Left forelimb (tissue), 1 donor: ENCODE results near the gene ST7.

Experiments used
- DNase-seq: peaks from one replicate; pipeline ENCODE4 v3.0.0-alpha.2; 2018; ENCODE audit warnings: low spot score

The ST7 gene

DNA sequence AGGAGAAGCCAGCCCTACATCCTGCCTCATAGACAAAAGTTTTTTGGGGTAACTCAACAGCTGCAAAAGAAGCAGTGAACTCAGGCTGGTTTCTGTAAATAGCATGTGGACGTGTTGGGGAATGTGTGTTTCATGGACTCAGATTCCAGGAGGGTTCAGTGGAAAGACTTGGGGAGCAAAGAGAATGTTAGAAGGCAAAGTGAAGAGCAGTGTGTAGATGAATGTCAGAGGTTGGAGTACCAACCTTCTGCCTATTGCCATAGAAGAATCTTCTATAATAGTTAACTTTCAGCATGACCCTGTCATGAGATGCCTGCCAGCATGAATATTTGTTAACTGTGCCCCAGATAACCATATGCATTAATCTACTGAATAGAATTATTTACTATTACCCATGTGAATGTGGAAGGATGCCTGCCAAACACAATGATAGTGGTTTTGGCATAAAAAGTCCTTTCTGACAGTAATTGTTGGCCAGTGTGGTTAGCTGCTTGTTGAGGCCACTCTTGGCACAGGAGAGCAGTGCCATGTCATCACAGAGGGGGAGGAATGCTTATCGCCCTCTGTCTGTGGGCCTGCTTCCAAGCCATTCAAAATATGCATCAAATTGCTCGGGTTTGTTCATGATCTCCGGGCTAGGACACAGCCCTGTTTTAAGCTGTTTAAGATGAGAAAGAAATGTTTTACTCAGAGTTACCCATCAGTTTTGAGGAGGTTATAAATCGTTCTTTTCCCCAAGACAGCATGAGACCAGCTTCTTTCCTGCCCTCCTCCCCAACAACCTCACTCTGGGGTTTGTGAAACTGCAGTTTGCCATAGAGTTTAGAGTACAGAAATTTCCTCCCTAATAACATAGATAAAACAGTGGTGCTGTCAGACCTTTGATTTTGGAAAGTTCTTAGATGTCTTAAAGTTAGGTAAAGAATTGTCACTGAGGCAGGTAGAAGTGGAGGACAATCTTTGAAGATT lies 204.2 kb downstream of the ST7 start:
- DNase-seq, result no peak

DNA sequence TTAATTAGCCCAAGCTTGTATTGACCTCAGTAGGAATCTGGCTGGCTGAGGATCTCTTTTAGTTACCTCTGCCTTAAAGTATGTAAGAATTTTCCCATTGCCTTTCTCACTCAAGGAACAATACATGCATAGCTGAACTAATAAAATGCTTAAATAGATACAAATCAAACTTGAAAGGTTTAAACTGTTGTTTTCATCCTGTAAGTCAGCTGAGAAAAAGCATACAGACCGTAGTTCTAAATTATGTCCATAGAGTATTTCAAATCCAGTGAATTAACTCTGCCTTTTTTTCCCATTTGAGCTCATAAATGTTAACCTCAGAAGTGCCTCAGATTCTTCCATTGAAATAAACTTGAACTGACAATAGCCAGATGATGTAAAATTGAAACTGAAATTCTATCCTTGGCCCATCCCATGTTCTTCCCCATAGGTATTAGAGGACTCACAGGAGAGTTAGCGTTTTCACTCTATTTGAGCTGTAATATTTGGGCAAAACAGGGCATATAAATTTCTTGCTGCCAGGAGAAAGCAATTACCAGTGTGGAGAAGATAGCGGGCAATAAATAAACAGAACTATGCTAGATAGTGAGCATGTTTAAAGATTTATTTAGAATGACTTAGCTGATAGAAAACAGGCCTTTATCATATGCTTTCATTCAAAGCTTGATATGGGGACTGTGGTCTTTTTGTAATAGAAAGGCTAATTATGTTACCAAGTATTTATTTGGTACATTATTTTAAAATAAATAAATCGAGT lies 205.8 kb downstream of the ST7 start:
- no peak for DNase-seq

DNA sequence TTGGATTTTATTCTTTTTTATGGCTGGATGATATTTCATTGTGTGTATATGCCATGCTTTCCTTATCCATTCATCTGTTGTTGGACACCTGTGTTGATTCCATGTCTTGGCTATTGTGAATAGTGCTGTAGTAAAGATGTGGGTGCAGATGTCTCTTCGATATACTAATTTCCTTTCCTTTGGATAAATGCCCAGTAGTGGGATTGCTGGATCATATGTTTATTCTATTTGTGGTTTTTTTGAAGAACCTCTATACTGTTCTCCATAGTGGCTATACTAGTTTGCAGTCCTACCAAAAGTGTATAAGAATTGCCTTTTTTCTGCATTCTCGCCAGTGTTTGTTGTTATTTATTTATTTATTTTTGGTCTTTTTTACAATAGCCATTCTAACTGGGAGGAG lies 209.8 kb downstream of the ST7 start:
- DNase-seq, result no peak

DNA sequence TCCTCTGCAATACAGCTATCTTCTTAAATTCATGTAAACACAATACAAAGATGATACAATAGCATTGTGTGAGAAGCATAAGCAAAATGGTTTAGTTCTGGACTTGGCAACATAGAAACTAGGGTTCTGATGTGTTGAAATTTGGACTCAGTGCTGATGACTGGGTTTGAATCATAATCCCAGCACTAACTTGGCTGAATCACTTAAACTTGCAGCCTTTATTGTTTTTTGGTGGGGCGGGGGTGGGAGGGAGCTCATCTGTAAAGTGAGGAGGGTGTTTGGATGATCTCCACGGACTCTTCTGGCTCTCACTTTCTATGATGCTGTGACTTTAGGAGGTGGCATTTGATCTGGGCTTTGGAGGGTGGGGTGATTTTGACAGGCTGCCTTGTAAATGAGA lies 211.3 kb downstream of the ST7 start:
- no peak for DNase-seq

DNA sequence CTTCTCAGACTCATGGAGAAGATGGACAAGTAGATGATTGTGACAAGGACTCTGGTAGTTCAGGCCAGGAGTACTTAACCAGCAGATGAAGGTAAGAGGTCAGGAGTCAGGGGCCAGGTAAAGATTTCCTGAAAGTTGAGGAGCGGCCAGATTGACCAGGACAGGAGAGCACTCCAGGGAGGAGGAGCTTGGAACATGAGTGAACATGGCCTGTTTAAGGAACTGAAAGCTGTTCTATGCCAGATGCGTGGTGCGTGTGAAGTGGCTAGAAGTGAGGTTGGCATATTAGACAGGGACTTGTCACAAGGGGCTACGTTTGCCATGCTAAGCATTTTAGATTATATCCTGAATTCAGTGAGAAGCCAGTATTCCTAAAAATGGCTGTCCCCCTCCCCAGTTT lies 212.4 kb downstream of the ST7 start:
- no peak for DNase-seq

DNA sequence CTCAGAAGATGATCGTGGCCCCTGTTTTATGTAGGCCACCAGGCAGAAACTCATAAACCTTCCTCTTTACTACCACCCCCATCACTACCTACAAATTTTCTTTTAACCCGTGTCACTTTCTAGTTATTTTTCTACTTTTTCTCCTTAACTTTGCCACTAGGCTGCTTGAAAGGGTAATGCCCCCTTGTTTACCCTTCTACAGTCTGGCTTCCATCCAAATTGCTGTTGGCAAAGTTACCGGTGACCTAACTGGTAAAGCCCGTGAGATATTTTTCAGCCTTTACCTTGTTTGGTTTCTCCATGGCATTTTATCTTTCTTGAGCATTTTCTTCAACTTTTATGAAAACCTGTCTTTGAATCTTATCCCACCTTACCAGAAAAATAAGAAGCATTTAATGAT lies 216.6 kb downstream of the ST7 start:
- no peak for DNase-seq

DNA sequence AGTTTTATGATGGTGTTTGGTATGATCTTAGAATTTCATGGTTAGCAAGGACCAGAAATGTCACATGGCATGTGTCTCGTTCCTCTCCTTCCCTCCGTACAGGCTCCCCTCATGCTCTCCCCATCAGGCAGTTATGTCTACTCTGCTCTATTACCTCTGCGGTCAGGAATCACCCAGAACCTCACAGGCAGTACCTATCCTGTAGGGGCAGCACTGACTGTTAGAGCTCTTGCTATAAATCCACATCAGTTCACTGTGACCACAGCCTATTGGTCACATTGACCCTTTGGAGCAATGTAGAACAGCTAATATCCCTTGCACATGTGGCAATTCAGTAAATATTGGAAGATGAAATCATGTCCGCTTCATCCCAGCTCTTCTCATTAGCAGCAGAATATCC lies 217.8 kb downstream of the ST7 start:
- no peak for DNase-seq

DNA sequence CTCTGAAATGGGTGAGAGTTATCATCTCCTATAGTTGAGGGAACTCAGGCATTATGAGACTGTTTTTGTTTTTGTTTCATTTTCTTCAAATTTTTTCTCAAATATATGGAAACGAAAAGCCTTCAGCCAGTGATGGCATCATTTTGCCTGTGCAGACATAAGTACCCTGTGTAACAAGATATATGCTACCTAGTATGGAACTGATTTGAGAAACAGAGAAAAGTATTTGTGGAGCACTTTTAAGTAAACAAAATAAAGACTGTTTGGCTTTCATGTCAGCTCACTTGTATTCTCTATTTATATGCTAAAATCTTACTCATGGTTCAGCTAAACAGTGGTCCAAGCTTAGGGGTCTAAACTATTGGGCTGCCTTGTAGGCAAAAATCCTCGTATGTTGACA lies 219.0 kb downstream of the ST7 start:
- no peak for DNase-seq

DNA sequence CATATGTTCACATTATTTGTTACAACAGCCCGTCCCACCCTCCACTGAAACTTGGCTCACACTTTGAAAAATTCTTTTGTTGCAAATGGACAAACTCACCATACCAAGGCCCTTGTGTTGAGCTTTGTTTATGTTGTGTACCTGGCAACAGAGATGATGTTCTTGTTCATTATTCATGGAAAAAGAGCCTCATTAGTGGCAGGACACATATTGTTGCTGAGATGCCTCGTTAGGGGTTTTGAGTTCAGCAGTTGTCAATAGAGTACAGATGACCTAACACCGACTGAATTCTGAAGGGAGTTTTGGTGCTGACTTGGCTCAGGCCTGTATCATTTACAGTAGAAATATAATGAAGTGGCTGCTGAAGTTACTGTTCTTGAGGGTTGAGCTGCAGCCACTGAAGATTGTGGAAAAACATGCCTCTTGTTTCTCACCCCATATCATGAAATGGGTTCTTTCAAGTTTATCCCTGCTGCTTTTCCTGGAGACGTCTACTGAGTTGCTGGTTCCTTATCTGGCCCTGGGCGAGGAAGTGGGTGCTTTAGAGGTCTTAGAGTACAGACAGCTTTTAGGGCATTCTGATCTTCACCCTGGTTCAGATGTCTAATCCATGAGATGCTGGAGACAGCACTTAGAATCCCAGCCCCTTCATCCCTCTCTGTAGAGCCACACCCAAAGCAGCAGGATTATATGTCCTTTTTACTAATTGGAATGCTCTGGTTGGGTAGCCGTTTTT lies 219.9 kb downstream of the ST7 start:
- no peak for DNase-seq

DNA sequence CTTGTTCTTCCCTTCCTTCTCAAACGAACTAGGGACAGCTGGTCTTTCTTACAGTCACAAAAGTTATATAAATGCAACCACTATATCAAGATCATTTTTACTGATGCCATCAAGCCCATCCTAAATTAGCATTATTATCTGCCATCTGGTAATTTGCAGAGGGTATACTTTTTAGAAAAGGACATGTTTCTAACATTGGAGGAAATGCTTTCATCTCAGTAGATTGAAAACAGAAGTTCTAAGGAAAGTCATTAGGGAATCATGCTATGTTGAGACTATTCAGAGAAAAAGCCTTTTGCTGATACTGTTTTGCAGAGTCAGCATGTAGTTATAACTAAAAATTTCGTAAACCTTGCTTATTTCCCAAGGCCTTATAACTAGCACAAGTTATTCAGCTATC lies 222.9 kb downstream of the ST7 start:
- no peak for DNase-seq

DNA sequence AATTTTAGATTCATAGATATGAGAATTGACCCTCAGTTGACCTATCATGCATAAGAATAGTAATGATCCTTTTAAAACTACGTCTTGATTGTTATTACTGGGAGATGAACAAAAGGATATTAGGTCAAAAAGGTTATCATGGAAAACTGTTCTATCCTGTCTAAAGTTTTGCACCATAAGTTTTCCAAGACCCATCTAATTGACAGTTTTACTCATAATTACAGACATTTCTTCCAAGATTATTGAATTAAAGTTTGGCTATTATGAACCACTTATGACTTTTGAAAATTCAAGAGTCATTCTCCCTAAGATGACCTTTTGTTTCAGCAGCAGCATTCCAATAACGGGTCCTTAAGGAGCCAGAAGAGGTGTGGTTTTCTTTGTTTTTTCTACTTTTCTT lies 225.3 kb downstream of the ST7 start:
- DNase-seq, result no peak

DNA sequence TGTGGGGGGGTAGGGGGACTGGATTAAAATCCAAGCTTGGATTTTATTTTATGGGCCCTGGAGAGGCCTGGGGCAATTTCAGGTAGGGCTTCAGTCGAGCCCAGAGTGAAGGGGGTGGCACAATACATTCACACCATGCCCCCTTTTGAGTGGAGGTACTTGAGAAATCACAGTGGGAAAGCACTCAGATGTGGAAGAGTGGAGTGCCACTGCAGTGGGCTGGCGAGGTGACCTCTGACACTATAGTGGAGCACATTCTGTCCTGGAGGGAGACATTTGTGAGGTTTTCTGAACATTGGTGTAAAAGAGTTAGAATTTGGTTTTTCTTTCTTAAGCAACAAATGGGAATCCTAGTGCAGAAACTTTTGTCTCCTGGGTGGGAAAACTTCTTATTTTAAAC lies 226.4 kb downstream of the ST7 start:
- no peak for DNase-seq

DNA sequence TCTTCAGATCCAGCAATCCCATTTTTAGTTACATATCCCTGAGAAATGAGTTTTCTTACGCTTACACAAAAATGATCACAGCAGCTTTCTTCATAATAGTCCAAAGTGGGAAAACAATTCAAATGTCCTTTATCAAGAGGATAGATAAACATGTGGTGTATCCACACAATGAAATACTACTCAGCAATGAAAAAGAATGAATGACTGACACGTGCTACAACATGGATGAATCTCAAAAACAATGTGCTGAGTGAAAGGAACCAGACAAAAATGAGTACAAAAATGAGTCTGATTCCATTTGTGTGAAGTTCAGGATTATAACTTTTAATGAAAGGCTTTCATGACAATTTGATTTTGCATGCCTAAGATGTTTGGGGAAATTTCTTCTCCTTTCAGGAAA lies 230.4 kb downstream of the ST7 start:
- no peak for DNase-seq

DNA sequence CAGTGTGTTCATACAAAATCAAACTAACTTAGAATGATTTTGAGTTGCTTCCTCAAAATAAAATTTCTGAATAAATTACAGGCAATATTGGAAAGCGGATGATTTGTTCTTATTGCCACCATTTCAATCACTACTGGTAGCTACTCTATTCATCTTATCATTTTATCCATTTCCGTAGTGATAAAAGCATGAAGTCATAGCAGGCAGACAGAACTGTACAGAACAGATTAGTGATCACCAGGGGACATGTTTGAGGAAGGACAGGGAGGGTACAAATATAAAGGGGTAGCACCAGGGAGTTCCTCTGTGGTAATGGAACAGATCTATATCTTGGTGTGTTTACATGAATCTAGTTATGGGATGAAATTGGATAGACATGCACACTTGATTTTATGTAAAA lies 231.1 kb downstream of the ST7 start:
- no peak for DNase-seq

DNA sequence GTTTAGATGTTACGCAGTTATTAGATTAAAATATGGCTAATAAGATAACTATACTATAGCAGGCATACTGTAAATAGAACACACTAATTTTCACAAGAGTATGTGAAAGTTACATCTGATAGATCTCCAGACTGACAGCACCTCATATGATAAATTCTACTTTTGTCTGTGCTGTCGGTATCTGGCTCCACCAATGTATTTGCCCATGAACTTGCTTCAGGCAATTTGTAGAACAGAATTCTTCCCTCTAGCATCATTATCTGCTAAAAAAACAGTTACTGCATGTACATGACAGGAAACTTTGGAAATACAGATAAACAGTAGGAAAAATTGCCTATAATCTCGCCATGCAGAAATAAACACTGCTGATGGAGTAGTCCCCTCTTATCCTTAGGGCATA lies 231.8 kb downstream of the ST7 start:
- DNase-seq, result no peak

DNA sequence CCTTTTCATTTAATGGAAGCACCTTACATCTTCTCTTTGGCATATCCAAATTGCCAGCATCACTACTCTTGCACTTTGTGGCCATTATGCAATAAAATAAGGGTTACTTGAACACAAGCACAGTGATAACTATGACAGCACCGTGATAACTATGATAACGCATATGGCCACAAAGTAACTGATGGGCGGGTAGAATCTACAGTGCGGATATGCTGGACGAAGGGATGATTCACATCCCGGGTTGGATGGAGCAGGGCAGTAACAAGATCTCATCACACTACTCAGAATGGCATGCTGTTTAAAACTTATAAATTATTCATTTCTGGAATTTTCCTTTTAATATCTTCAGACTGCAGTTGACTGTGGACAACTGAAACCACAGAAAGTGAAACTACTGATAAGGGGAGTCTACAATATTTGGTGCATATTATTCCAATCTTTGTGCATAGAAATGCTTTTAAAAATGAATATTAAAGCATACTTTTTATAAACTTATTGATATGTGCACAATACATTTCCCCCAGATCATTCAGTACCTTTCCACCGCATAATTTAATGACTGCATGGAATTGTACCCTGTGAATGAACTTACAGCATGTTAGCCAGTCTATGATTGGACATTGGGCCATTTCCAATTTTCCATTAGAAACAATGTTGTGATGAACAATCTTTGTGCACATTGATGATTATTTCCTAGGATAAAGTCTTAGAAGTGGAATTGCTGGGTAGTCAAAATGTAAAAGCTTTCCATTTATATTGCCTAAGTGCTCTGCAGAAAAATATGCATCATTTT lies 233.1 kb downstream of the ST7 start:
- no peak for DNase-seq

DNA sequence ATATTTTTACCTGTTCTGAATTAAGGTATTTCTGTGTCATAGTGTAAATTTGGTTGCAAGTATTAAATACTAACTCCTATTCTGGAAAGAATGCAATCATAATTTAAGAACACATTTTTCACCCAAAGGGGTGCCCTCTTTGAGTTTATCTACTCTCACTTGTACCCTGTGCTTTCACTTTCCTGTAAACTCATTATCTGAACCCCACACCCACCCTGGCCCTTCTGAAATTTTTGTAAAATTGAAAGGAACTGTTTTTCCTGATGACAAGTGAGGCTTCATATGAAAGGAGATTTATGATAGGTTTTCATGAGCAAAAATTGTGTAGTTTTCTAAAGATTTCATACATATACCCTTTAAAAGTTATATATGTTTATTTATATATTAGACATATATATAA lies 235.1 kb downstream of the ST7 start:
- DNase-seq, result no peak

DNA sequence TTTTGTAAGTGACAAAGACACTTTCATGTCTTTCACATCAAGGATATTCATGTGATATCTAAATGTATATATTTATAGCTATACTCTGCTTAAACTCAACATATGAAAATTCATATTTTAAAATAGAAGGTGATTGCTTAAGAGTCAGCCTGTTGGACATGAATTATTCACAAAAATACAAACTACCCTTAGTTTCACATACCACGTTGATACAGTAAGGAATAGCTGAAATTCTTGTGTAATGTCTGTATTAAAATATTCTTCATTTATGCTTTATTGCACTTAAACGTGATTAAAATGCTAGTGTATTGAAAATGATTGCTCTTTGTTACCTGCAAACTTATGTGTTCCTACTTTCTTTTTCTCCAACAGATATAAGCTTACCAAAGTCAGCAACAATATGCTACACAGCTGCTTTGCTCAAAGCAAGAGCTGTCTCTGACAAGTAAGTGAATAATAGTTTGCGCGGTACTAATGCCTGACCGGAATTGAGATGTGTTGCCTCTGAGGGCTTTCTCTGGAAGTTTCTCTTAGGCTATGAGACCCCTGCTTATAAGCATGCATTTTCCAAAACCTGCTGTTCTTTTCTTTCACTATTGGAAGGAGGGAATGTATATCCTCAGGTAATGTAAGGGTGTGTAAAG lies 235.8 kb downstream of the ST7 start:
- no peak for DNase-seq

DNA sequence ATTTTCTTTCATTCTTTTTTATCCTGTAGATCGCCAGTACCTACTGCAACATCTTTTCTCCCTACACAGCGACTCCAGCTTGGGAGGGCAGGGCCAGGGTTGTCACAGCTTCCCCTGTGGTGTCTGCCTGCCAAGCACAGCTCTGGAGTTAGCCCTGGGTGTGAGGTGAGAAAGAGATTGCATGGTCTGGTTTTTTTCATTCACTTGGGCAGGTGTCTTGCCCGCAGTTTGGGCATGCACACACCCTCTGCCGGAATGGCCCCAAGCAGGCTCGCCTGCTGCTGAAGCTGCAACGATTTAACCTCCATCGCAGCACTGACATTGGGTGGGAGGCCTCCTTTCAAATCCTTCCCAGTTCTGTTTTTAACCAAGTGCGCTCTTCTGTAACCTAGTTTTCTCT lies 236.8 kb downstream of the ST7 start:
- no peak for DNase-seq

DNA sequence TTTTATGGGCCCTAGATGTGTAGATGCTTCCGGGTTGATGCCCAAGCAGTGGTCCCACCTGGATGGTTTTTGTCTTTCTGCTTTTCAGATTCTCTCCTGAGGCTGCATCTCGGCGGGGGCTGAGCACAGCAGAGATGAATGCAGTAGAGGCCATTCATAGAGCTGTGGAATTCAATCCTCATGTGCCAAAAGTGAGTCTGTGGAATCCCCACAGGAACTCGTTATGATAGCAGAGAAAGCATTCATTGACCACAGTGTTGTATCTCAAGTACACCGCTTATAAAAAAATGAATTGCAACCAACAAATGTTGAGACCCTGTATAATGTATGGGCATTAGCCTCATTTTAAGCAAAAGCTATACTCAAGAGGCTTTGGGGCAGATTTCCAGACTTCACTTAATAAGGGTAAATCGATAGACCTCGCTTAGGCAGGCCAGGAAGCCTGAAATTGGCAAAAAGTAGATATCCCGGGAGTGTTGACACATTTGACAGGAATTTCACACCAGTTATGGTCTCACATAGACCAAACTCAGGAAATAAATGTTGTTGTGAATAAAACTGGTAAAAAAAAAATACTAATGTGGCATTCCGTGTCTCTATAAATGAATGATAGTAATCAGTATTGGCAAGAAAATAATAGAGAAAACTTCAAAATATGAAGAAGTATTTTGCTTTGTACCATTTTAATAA lies 237.6 kb downstream of the ST7 start:
- no peak for DNase-seq

DNA sequence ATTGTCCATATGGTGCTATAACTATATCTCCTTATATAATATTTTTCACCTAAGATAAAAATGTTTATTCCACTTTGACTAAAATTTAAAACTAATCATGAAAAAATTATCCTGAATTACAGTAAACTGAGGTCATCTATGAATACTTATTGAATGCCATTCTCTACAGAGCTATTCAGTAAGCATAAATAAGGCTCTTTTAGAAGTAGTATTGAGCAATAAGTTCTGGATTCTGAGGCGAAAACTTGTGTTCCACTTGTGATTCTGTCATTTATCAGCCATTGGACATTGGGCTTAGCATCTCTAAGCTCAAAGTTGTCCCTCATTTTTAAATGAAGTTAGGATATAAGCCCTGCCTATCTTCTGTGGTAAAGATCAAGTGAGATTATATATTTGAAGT lies 238.8 kb downstream of the ST7 start:
- DNase-seq, result no peak
